Stimulated activated CD8-positive, alpha-beta memory T cell treated with anti-CD3 and anti-CD28 coated beads, Interleukin-15, amount 100 ng/mL, for 24 hours (primary cell): ENCODE measurements around the gene NKAIN4.
"Not testable (repeated sequence)": the region's sequence is repeated elsewhere in the genome, so short reads cannot be mapped to it uniquely, and the experiment has no call there.

Experiments
- DNase-seq: peaks from one replicate; pipeline ENCODE4 v3.0.0-alpha.2; 2020; ENCODE audit warnings: low read depth

The NKAIN4 gene

DNA sequence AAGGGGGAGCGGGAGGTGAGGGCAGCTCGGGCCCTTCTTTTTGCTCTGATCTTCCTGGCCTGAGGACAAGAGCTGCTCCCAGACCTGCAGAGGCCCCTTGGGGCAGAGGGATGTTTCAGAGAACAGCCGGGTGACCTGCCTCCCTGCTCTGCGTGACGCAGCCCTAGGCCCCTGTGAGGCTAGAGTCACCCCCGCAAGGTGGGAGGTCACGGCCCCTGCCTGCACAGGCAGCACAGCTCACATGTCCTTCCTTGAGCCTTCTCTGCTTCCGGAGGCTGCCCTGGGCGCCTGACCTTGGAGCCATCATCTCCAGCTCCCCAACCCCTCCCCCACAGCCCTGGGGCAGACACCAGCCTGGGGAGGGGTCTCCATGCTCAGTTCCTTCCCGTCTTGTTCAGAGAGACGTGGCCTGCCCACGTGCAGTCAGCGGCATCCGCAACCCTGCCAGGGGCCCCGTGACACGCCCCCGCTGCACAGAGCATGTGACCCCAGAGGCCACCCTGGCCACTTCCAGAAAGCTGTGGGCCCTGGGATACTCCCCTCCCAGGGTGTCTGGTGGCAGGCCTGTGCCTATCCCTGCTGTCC, 18.8 kb downstream of the NKAIN4 start, which contains the start of gene BIRC7:
BIRC7 (plus strand) TSS at position 507 of the 585 bp plus-strand sequence. CDS start 192 bp downstream, outside the sequence.
- no peak for DNase-seq

DNA sequence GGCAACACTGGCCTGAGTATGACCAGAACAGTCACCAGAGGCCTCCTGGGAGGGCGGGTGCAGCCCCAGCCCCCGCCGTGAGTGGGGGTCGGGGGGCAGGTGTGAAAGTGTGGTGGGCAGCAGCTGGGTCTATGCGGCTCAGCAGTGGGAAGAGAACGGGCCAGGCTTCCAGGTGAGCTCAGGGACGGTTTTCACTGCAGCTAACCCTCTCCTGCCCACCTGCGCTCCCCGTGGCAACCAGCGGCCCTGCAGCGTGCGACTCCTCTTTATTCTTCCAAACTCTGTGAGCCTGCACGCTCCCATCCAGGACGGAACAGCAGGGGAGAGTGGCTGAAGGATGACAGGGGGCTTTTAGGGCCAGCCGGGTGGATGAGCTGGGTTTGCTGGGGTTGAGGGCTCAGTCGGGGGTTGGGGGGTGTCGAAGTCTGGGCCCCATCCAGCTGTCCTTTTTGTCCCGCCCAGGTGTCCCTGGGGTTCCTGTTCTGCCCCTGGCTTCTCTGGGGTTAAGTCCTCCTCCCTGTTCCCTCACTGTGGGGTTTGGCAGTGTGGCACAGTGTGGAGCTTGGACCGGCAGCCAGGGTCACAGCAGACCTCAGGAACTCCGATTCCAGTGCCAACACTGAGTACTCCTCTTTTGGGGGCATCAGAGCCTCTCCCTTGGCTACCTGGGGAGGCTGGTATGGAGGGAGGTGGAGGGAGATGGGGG, 19.4 kb downstream of the NKAIN4 start:
- no peak for DNase-seq

DNA sequence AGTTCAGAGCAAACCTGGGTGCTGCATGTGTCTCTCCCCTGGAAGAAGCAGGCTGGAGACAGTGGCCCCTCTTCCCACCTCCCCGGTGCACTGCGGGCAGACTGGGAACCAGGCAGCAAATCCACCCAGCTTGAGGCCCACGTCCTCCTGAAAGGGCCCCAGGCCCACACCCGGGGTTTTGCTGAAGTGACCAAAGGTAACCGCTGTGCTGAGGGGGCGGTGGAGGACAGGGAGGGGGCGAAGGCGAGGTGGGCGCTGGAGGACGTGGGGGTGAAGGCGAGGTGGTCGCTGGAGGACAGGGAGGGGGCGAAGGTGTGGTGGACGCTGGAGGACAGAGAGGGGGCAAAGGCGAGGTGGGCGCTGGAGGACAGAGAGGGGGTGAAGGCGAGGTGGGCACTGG, 20.3 kb downstream of the NKAIN4 start:
- DNase-seq = no peak

DNA sequence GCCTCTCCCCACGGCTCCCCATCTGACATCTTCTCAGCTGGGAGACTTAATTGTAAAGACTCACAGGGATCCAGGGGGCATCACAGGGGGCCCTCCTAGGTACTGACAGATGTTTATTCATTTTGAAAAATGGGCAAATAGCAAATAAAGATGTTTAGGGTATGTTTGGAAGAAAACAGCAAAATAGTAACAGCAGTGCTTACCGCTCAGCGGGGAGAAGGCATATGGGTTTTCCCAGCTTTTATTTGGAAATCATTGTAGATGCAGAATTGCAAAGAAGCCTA, 21.3 kb downstream of the NKAIN4 start:
- no peak for DNase-seq

DNA sequence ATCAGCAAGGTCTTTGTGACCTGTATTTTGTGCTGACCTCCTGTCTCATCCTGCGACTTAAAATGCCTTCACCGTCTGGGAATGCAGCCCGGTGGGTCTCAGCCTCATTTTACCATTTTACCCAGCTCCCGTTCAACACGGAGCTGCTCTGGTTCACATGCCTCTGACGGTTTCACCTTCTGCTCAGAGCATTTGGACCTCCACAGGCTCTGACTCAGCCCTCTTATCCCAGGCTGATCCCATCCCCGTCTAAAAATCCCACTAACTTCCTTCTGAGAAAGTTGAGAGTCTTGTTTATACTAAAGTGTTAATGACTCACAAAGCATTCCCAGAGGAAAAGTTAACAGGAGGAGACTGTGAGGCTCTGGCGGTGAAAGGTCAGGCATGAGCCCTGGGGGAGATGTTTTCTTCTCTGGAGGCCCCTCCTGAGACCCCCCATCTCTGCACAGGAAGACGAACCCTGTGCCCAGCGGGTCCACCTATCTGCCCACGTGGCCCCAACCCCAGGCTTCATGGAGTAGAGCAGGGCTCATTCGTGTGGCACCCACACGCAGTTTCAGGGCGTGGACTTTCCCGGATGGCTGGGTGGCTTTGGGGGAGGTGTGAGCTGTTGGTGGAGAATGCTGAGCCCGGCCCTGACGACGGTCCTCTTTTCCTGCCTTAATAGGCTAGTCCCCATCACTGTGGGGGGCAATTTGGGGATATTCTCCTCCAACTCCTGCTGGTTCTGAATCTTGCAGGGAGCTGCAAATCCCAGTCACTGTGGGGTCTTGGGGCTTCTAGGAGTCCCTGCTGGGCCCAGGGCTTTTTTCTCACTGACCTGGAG, 21.8 kb downstream of the NKAIN4 start:
- DNase-seq = no peak

DNA sequence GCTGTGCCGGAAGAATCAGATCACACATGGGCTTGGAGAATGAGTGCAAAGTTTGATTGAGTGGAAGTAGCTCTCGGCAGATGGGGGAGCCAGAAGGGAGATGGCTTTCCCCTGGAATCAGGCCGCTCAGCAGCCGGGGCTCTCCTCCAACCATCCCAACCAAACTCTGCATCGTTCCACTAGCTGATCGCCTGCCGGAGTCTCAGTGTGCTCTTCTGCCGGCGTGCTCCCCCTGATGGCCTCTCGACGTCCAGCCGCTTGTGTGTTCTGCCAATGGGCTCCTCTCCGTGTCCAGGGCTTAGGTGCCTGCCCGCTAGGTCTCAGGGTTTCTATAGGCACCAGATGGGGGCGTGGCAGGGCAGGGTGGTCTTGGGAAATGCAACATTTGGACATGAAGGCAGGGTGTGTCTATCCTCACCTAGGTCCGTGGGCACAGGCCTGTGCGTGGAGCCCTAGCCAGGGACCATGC, 23.4 kb downstream of the NKAIN4 start:
- DNase-seq = no peak

DNA sequence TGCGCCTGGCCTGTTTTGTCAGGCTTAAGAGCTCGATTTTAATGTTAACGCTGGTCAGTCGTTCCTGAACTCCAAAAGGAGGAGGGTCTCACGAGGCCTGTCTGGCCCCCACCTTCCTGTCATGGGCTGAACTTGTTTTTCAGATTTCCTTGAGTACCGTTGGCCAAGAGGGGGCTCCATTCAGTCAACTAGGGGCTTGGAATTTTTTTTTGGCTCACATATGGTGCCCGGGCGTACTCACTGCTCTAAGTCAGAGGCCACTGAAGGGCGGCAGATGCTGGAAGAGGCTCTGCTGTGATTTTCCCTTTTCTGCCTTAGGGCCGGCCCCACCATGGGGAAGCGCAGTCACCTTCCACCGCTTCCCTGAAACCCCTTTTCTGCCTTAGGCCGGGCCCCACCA, 25.5 kb downstream of the NKAIN4 start:
- DNase-seq = no peak

DNA sequence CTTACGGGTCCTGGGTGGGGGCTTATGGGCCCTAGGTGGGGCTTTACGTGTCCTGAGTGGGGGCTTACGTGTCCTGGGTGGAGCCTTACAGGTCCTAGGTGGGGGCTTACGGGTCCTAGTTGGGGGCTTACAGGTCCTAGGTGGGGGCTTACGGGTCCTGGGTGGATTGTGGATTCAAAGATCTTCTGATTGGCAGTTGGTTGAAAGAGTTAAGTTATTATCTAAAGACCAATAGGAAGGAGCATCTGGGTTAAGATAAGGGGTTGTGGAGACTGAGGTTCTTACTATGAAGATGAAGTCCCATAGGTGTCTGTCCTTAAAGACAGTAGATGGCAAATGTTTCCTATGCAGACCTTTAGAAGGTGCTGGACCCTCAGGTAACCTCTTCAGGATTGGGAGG, 27.0 kb downstream of the NKAIN4 start:
- no peak for DNase-seq

DNA sequence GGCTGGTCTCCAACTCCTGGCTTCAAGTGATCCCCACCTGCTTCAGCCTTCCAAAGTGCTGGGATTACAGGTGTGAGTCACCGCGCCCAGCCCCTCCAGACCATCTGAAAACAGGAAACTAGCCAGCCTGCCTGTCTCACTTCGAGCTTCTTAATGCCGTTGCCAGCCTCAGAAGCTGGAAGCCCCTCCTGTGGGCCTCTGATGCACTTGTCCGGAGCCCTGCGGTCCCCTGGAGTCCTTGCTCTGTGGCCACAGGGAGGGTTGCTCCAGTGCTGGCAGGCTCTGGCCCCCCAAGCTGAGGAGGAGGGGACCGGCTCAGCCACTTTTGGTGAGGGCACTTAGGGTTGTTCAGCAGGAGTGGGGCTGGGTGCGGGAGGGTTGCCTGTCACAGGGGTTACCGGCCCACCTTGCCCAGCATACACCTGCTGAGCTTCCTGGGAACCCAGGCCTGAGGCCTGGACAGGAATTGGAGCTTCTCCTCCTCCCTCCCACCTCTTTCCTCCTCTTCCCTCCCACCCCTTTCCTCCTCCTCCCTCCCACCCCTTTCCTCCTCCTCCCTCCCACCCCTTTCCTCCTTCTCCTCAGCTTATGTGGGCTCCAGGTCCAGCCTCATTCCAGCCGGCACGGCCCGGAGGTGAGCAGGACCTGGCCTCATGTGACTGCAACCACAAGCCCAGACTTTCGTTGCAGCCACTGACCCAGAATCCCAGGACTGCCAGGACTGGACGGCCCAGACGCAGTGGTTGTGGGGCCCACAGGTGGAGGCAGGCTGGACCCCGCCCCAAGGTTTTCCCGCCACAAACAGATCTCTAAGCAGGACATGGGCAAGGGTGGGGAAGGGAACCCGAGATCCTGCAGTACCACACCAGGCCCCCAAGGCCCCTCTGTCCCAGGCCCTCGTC, 28.0 kb downstream of the NKAIN4 start:
- no peak for DNase-seq

DNA sequence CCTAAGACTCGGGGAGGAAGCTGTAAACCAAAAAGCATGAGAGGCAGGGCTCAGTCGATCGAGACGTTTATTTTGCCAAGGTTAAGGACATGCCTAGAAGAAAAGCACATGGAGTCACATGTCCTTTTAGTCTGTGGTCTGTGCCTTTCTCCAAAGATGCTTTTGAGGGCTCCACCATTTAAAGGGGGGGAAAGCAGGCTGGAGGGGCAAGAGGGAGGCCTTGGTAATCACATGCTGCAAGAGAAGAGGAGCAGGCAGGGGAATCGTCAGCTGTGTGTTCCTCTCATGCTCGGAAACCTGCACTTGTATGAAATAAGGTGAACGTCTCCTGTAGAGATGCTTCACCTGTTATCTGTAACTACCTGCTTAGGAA, 29.2 kb downstream of the NKAIN4 start:
- no peak for DNase-seq

DNA sequence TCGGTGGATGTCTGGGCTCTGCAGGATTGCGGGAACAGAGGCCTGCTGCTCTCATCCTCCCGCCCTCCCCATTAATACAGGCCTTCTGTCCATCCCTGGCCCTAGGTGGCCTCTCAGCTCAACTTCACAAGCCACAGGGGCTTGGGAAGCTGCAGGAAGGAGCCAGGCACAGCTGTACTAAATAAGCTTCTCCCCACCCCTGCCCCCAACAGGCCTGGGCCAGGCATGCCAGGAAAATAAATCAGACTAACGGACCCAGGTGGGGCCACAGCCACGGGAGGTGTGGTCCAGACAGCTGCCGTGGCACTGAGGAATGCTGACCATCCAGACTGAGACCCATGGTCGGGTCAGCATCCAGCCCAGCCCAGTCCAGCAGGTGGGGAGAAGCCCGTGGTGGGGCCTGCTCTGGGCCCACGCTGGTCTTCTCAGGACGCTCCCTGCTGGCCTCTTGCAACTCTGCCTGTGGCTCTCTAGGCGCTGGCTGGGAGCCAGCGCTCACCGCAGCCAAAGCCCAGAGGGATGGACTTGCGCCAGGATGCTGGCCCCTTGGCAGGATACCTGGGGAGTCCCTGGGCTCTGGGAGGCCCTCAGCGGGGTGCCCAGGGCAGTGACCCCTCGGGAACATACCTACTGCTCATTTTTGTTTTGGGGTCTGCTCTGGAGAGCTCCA, 29.7 kb downstream of the NKAIN4 start:
- DNase-seq = no peak

DNA sequence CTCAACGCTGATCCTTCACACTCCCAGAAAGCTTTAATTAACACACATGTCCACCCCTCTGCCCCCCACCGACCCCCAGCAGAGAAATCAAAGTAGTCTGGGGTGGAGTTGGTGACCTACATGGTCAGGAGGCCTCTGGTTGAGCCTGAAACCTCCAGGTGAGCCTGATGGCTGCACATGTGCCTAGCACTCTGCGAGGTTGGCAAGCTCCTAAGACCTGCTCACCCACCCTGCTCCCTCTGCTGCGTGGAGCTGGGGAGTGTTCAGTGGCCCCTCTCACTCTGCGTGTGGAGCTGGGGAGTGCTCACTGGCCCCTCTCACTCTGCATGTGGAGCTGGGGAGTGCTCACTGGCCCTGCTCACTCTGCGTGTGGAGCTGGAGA, 30.4 kb downstream of the NKAIN4 start:
- DNase-seq = no peak

DNA sequence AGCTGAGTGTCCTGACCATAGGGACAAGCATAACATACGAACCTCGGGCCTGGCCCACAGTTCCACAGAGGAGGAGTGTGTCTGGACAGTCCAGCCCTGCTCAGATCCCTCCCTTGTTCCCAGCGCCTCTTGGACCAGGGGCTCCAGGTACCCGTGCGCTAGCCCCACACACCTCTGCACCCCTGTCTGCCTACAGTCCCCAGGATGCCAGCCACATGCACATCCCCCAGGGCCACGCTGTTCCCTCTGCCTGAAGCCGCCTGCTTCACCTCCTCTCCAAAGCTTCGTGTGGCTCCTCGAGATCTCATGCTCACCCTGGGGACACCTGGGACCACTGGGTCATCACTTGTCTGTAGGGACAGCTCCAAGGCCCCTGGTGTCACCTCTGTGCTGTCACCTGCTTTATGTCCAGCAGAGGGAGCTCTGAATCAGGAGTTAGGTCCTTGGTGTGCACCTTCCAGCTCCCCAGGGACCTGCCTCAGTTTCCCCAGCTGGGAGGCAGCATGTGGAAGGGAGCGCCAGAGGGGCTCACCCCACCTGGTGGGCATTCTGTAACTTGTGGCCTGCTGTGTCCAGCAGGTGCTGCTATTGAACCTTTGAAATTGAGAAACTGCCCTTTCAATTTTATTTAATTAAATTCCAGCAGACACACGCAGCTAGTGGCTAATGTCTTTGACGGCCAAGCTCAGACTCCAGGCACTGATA, 31.0 kb downstream of the NKAIN4 start:
- no peak for DNase-seq

DNA sequence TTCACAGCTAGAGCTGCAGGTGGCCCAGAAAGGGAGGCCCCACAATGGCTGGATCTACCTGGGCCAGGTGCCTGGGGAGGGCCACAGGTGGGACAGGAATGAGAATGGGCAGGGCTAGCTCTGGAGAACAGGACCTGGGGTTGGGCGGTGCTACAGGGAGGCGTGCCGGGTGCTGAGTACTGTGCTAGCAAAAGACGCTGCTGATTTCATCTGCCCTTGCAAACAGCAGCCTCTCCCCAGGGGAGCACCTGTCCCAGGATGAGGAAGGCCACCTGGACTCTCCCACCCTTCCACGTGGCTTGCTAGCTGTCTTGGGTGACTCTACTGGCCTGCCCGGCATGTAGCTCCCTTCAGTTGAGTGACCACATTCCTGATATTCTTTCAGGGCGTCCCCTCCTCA, 31.7 kb downstream of the NKAIN4 start:
- no peak for DNase-seq

DNA sequence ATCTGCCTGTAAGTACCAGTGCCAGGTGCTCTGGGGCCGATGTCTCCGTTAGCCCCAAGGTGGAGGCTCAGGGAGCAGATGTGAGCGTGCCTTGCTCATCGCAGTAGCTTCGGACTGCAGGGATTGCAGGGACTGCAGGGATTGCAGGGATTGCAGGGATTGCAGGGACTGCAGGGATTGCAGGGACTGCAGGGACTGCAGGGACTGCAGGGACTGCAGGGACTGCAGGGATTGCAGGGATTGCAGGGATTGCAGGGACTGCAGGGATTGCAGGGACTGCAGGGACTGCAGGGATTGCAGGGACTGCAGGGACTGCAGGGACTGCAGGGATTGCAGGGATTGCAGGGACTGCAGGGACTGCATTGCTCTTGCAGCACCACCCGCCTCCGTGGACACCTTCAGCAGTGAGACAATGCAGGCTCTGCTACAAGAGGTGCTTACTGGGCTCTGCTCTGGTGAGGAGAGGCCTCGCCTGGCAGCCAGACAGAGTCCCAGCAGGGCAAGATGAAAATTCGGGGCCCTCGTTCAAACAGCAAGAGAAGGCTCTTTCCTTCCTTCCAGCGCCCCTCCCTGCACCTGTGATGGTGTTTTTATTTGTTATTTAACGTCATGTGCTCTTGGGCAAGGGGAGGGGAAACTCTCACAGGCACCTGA, 32.7 kb downstream of the NKAIN4 start:
- not testable (repeated sequence) for DNase-seq

DNA sequence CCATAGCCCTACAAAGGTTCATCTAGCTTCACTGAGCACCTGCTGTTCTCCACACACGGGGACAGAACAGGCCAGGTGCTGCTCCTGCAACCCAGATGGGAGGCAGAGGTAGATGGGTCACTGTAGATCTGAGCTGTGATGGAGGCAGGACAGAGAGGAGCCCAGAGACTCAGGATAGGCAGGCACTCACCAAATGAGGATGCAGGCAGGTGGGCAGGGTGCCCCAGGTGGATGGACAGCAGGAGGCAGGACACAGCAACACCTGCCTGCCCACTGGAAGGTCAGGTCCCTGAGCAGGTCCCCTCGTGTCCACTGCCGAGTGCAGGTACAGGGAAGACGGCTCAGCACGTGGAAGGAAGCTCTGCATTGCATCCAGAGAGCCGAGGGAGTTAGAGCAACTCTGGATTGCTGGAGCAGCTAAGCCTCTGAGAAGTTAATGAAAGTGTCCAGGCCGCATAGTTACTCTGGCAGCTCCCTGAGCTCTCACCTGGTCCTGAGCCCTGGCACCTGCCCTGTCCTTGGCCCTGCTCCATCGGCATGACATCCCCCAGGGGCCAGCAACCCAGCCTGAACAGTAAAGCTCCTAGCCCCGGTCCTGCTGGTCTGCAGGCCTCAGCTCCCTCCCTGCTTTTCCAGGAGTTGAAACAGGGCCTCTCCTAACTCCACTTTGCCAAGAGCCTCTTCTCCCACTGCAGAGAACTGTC, 33.4 kb downstream of the NKAIN4 start:
- no peak for DNase-seq

DNA sequence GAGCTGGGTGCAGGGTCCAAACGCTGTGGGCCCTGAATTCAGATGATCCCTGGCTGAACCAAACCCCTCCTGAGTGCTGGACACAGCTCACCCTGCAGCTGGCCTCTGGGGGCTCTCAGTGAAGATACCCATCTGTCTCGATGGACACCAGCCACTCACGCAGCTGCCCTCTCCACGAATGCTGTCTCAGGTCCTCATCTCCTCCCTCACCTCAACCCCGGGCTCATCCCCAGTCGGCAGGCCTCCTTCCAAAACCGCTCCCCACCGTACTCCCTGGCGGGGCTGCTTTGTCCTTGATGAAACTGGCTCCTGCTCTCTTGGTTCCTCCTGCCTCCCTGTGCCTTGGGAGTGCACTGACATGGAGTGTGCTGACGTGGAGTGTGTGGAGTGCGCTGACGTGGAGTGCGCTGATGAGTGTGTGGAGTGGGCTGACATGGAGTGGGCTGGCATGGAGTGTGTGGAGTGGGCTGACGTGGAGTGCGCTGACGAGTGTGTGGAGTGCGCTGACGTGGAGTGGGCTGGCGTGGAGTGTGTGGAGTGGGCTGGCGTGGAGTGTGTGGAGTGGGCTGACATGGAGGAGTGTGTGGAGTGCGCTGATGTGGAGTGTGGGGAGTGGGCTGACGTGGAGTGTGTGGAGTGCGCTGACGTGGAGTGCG, 34.3 kb downstream of the NKAIN4 start:
- DNase-seq = no peak

DNA sequence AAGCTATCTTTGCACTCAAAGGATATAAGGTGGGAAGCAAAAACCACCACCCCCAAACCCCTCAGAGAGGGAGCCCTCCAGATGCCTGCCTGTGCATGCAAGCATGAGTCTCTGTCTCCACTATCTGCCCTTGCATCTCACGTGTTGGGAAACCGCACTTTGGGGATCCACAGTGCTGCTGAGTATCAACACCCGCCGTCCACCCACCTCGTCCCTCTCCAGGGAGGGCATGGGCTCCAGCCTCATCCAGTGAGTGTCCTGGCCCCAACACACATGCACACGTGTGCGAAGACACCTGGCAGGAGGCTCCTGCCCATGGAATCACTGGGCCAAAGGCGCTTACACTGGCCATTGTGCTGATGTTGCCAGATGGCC, 34.8 kb downstream of the NKAIN4 start:
- no peak for DNase-seq

DNA sequence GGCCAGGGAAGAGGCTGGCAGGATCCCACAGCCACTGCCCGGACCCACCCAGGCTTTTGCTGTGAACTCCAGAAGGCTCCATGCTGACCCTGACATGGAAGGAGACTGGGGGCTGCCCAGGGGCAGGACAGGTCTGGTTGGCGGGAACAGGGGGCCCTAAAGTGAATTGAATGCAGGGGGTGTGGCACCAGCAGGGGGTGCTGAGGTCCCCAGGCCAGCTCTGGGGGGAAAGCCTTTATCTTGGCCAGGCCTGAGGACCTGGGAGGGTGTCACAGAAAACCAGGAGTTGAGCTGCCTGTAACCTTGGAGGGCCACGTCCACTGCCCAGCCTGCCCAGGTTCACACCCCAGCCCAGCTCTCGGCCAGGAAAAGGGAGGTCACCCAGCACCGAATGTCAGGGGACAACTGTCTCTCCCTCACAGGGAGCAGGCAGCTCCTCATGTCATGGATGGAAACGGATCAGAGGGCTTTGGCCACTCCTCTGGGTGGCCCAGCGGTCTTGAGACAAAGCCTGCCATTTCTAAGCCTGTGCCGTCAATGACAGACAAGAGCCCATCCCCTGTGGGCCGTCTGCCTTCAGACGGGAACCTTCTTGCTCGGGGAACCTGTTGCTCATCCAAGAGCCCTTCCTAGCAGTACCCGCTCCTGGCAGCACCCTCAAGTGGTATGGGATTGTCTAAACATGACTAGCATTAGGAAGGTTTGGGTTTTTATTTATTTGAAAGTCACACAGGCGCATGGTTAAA, 35.4 kb downstream of the NKAIN4 start:
- DNase-seq = no peak
